ENCODE results near the gene DAB2IP. TPM values are rescaled to one million over a fixed set of nuclear protein-coding genes. Genes with fewer than 3 reads are reported as not detected.

Gene DAB2IP
- polyA plus RNA-seq, 1 donor (not counting 4 experiments of a cell fraction or from before 2014, with no cell fraction given) = 28.6 TPM

DNA sequence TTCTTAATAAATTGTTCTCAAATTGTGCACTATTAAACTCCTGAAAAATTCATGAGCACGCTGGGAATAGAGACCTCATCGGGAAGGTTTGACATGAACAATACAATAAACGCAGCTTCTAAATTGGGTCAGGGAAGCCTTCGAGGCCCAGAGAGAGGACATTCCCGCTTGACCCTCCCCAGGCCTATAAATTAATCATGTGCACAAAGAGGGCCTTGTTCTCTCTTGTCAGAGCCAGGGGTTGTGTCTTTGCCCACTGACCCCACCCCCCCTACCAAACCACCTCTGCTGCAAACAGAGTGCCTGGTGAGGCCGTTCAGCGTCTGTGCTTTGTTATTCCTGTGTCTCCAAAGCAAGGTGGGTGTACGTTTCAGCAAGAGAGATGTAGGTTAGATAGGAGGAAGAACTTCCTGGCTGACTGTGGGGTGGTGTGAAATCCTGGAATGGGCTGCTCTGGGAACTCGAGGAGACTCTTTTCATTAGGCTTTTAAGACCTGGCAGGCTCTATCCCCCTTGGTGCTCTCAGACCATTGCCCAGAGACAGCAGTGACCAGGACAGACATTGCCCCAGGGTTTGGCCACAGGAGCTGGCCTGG, 18.2 kb upstream of the DAB2IP start:
- dilution Hi-C loops (cut with MboI; ENCODE audit: extremely low pct_ligation_motif_present, low sequenced_read_pairs) = no loop called here
- peaks cover 26% of the 10 kb centered on the region for H3K4me1 ChIP-seq (ENCODE audit: control insufficient read depth, extremely low read depth, insufficient read depth, low read length)
- no peak for FAIRE-seq

GRCh38 chr9:121633736-121634135, 17.7 kb upstream of the DAB2IP start:
- dilution Hi-C loops (cut with MboI; ENCODE audit: extremely low pct_ligation_motif_present, low sequenced_read_pairs) = no loop called here
- no peaks in the 10 kb centered on the region for H3K36me3 ChIP-seq (ENCODE audit: control insufficient read depth in 2 of 2, extremely low read depth in 1 of 2, insufficient read depth in 2 of 2, low read length in 2 of 2)
- TF ChIP-seq, protein P1, sequence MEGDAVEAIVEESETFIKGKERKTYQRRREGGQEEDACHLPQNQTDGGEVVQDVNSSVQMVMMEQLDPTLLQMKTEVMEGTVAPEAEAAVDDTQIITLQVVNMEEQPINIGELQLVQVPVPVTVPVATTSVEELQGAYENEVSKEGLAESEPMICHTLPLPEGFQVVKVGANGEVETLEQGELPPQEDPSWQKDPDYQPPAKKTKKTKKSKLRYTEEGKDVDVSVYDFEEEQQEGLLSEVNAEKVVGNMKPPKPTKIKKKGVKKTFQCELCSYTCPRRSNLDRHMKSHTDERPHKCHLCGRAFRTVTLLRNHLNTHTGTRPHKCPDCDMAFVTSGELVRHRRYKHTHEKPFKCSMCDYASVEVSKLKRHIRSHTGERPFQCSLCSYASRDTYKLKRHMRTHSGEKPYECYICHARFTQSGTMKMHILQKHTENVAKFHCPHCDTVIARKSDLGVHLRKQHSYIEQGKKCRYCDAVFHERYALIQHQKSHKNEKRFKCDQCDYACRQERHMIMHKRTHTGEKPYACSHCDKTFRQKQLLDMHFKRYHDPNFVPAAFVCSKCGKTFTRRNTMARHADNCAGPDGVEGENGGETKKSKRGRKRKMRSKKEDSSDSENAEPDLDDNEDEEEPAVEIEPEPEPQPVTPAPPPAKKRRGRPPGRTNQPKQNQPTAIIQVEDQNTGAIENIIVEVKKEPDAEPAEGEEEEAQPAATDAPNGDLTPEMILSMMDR (optimal IDR thresholded peaks at IDR 0.05 in 1 of 3, IDR thresholded peaks at IDR 0.05 in 1 of 3, conservative IDR thresholded peaks at IDR 0.05 in 1 of 3; ENCODE audit: extremely low read depth in 1 of 3, insufficient read depth in 2 of 3, low read length in 3 of 3) = no peak
- TF ChIP-seq EZH2 (IDR thresholded peaks at IDR 0.05; ENCODE audit: low read length) = no peak
- H4K20me1 ChIP-seq (ENCODE audit: control insufficient read depth, extremely low read depth, insufficient read depth, low read length) = no peaks in the 10 kb centered on the region
- no peak overlapping the region for H3K4me2 ChIP-seq (ENCODE audit: control insufficient read depth, extremely low read depth, insufficient read depth, low read depth, low read length)
- DNase-seq (ENCODE audit: low read depth, low spot score) = no peak
- no peak for FAIRE-seq
- no peak overlapping the region for H3K9ac ChIP-seq (ENCODE audit: control insufficient read depth, extremely low read depth, insufficient read depth, low read length)
- H3K9me1 ChIP-seq (ENCODE audit: control insufficient read depth, extremely low read depth, insufficient read depth, low read length) = no peaks in the 10 kb centered on the region
- H3K79me2 ChIP-seq (ENCODE audit: control insufficient read depth, insufficient read depth, low read length) = no peaks in the 10 kb centered on the region
- H3K4me3 ChIP-seq (ENCODE audit: control insufficient read depth in 2 of 3, extremely low read depth in 1 of 3, insufficient read depth in 2 of 3, low read depth in 1 of 3, low read length in 3 of 3) = no peak overlapping the region
- H3K27ac ChIP-seq (ENCODE audit: control insufficient read depth, insufficient read depth, low read length) = no peak overlapping the region
- peaks cover 29% of the 10 kb centered on the region for H3K4me1 ChIP-seq (ENCODE audit: control insufficient read depth, extremely low read depth, insufficient read depth, low read length)
- H3K27me3 ChIP-seq (ENCODE audit: control insufficient read depth, extremely low read depth, insufficient read depth, low read length) = peaks cover 4% of the 10 kb centered on the region
- H3K9me3 ChIP-seq (ENCODE audit: control insufficient read depth, low read depth, low read length) = no peaks in the 10 kb centered on the region
- H2AFZ ChIP-seq (ENCODE audit: control insufficient read depth, low read length) = no peak overlapping the region

More for the DNA sequence above, 18.2 kb upstream of the DAB2IP start:
- TF ChIP-seq, protein P1 (optimal IDR thresholded peaks at IDR 0.05 in 1 of 3, IDR thresholded peaks at IDR 0.05 in 1 of 3, conservative IDR thresholded peaks at IDR 0.05 in 1 of 3; ENCODE audit: extremely low read depth in 1 of 3, insufficient read depth in 2 of 3, low read length in 3 of 3) = no peak
- no peak for TF ChIP-seq EZH2 (IDR thresholded peaks at IDR 0.05; ENCODE audit: low read length)
- no peak overlapping the region for H3K4me3 ChIP-seq (ENCODE audit: control insufficient read depth in 2 of 3, extremely low read depth in 1 of 3, insufficient read depth in 2 of 3, low read depth in 1 of 3, low read length in 3 of 3)
- no peak overlapping the region for H3K27ac ChIP-seq (ENCODE audit: control insufficient read depth, insufficient read depth, low read length)
- H2AFZ ChIP-seq (ENCODE audit: control insufficient read depth, low read length) = no peak overlapping the region
- H3K27me3 ChIP-seq (ENCODE audit: control insufficient read depth, extremely low read depth, insufficient read depth, low read length) = peaks cover 4% of the 10 kb centered on the region
- H3K9me1 ChIP-seq (ENCODE audit: control insufficient read depth, extremely low read depth, insufficient read depth, low read length) = no peaks in the 10 kb centered on the region
- H3K36me3 ChIP-seq (ENCODE audit: control insufficient read depth in 2 of 2, extremely low read depth in 1 of 2, insufficient read depth in 2 of 2, low read length in 2 of 2) = no peaks in the 10 kb centered on the region
- DNase-seq (ENCODE audit: low read depth, low spot score) = no peak
- H4K20me1 ChIP-seq (ENCODE audit: control insufficient read depth, extremely low read depth, insufficient read depth, low read length) = peaks cover 2% of the 10 kb centered on the region
- no peak overlapping the region for H3K4me2 ChIP-seq (ENCODE audit: control insufficient read depth, extremely low read depth, insufficient read depth, low read depth, low read length)
- no peaks in the 10 kb centered on the region for H3K79me2 ChIP-seq (ENCODE audit: control insufficient read depth, insufficient read depth, low read length)
- H3K9ac ChIP-seq (ENCODE audit: control insufficient read depth, extremely low read depth, insufficient read depth, low read length) = no peak overlapping the region
- H3K9me3 ChIP-seq (ENCODE audit: control insufficient read depth, low read depth, low read length) = no peaks in the 10 kb centered on the region
